DOHH2 (cell line): ENCODE results near the gene APOL3.

Source experiments
- H3F3A ChIP-seq: fragments of 200-600 bp; sonication (generic), shearing (Covaris generic); 2 replicates; pipeline ENCODE4 v1.6.0; 2016; ENCODE audit warnings: antibody characterized with exemption, mild to moderate bottlenecking; ENCODE audit not compliant: control insufficient read depth, insufficient read depth
- H3K27ac ChIP-seq: fragments of 200-600 bp; sonication (generic); 2 replicates; pipeline ENCODE4 v1.5.1; 2014; ENCODE audit warnings: low read depth, mild to moderate bottlenecking, low read length, moderate library complexity
- H3K27me3 ChIP-seq: fragments of 200-600 bp; sonication (generic); 2 replicates; pipeline ENCODE4 v1.6.1; 2014; ENCODE audit warnings: mild to moderate bottlenecking, low read length, mixed read lengths; ENCODE audit not compliant: control insufficient read depth
- H3K36me3 ChIP-seq: fragments of 200-600 bp; sonication (generic); 2 replicates; pipeline ENCODE4 v1.6.1; 2014; ENCODE audit warnings: mild to moderate bottlenecking, low read length, moderate library complexity, mixed read lengths; ENCODE audit not compliant: control insufficient read depth
- H3K4me1 ChIP-seq: fragments of 200-600 bp; sonication (generic); 2 replicates; pipeline ENCODE4 v1.6.1; 2014; ENCODE audit warnings: mild to moderate bottlenecking, low read length, mixed read lengths; ENCODE audit not compliant: control insufficient read depth
- H3K4me2 ChIP-seq: fragments of 200-600 bp; sonication (generic); 2 replicates; pipeline ENCODE4 v1.6.0; 2014; ENCODE audit warnings: mild to moderate bottlenecking, low read length, moderate library complexity
- H3K4me3 ChIP-seq: fragments of 200-600 bp; sonication (generic); 2 replicates; pipeline ENCODE4 v1.5.1; 2014; ENCODE audit warnings: mild to moderate bottlenecking, low read length, mixed read lengths
- H3K79me2 ChIP-seq: fragments of 200-600 bp; sonication (generic); 2 replicates; pipeline ENCODE4 v1.6.1; 2014; ENCODE audit warnings: mild to moderate bottlenecking, low read length, mixed read lengths; ENCODE audit not compliant: control insufficient read depth
- H3K9me2 ChIP-seq: fragments of 200-600 bp; sonication (generic); replicated peaks from 2 replicates; pipeline ENCODE4 v1.6.1; 2014; ENCODE audit warnings: mild to moderate bottlenecking, low read length, mixed read lengths; ENCODE audit not compliant: control insufficient read depth
- H3K9me3 ChIP-seq: fragments of 200-600 bp; sonication (generic); 2 replicates; pipeline ENCODE4 v1.6.1; 2014; ENCODE audit warnings: antibody characterized with exemption, low read length, mixed read lengths; ENCODE audit not compliant: control insufficient read depth, insufficient read depth
- H4K20me1 ChIP-seq: fragments of 200-600 bp; sonication (generic); 2 replicates; pipeline ENCODE4 v1.6.0; 2014; ENCODE audit warnings: low read depth, mild to moderate bottlenecking, antibody characterized with exemption, low read length, moderate library complexity; ENCODE audit not compliant: control insufficient read depth, insufficient read depth
- CTCF ChIP-seq: fragments of 200-600 bp; sonication (generic); IDR thresholded peaks from one replicate; pipeline ENCODE4 v1.5.1; 2014; ENCODE audit warnings: antibody characterized with exemption, mild to moderate bottlenecking, low read depth, low read length; ENCODE audit not compliant: poor library complexity, severe bottlenecking
- EZH2phosphoT487 ChIP-seq: fragments of 200-600 bp; sonication (generic); IDR thresholded peaks from 2 replicates; pipeline ENCODE4 v1.6.1; 2017; ENCODE audit warnings: borderline replicate concordance, mild to moderate bottlenecking, antibody characterized with exemption, low read length, moderate library complexity, mixed read lengths

Gene APOL3

GRCh38 chr22:36145881-36146280, 14.7 kb downstream of the APOL3 start:
- H3K36me3 ChIP-seq = no peaks in the 10 kb centered on the region
- H3K4me3 ChIP-seq = no peak overlapping the region
- no peaks in the 10 kb centered on the region for H3F3A ChIP-seq
- H3K4me1 ChIP-seq = no peaks in the 10 kb centered on the region
- H3K27ac ChIP-seq = no peak overlapping the region
- H3K9me2 ChIP-seq = no peaks in the 10 kb centered on the region
- peaks cover 22% of the 10 kb centered on the region for H3K27me3 ChIP-seq
- TF ChIP-seq EZH2phosphoT487 (no peak), CTCF (no peak)
- H3K4me2 ChIP-seq = no peak overlapping the region
- H4K20me1 ChIP-seq = no peaks in the 10 kb centered on the region
- H3K9me3 ChIP-seq = no peaks in the 10 kb centered on the region
- no peaks in the 10 kb centered on the region for H3K79me2 ChIP-seq

GRCh38 chr22:36144886-36145541, 15.5 kb downstream of the APOL3 start:
- no peaks in the 10 kb centered on the region for H3K9me2 ChIP-seq
- no peaks in the 10 kb centered on the region for H3K36me3 ChIP-seq
- no peaks in the 10 kb centered on the region for H4K20me1 ChIP-seq
- no peaks in the 10 kb centered on the region for H3K9me3 ChIP-seq
- H3K27ac ChIP-seq = no peak overlapping the region
- H3K4me3 ChIP-seq = no peak overlapping the region
- no peak for TF ChIP-seq EZH2phosphoT487
- peak; percentile 71 for TF ChIP-seq CTCF
- no peaks in the 10 kb centered on the region for H3F3A ChIP-seq
- no peak overlapping the region for H3K4me2 ChIP-seq
- peaks cover 20% of the 10 kb centered on the region for H3K27me3 ChIP-seq
- H3K79me2 ChIP-seq = no peaks in the 10 kb centered on the region
- H3K4me1 ChIP-seq = no peaks in the 10 kb centered on the region

- H3F3A ChIP-seq = no peaks in the 10 kb centered on the region
- H3K36me3 ChIP-seq = no peaks in the 10 kb centered on the region
- H3K4me2 ChIP-seq = no peak overlapping the region
- H4K20me1 ChIP-seq = no peaks in the 10 kb centered on the region
- TF ChIP-seq CTCF = no peak
- no peak for TF ChIP-seq EZH2phosphoT487
- H3K9me2 ChIP-seq = no peaks in the 10 kb centered on the region
- peaks cover 19% of the 10 kb centered on the region for H3K27me3 ChIP-seq
- no peaks in the 10 kb centered on the region for H3K9me3 ChIP-seq
- no peaks in the 10 kb centered on the region for H3K79me2 ChIP-seq
- no peaks in the 10 kb centered on the region for H3K4me1 ChIP-seq
- no peak overlapping the region for H3K4me3 ChIP-seq
- no peak overlapping the region for H3K27ac ChIP-seq
Observed at GRCh38 chr22:36143956-36144355, 16.6 kb downstream of the APOL3 start.
